PFSK-1 (cell line): ENCODE measurements around the gene DISP3.

Experiments
- FOXP2 ChIP-seq: optimal IDR thresholded peaks from 2 replicates; pipeline ENCODE3; 2011; ENCODE audit warnings: borderline replicate concordance, control low read depth, inconsistent platforms; ENCODE audit not compliant: insufficient read depth; ENCODE audit errors: extremely low read length, extremely low read depth
- POLR2AphosphoS5 ChIP-seq: IDR thresholded peaks from 2 replicates; pipeline ENCODE4 v1.6.1; 2012; ENCODE audit warnings: low read depth, mild to moderate bottlenecking, control low read depth, low read length, moderate library complexity
- SIN3A ChIP-seq: IDR thresholded peaks from 2 replicates; pipeline ENCODE4 v1.6.1; 2012; ENCODE audit warnings: mild to moderate bottlenecking, low read length, moderate library complexity, borderline replicate concordance; ENCODE audit not compliant: insufficient read depth
- TAF1 ChIP-seq: IDR thresholded peaks from 2 replicates; pipeline ENCODE4 v1.6.1; 2012; ENCODE audit warnings: low read length, control low read depth, borderline replicate concordance; ENCODE audit not compliant: insufficient read depth
- TF ChIP-seq, protein P1 (sequence below), 2 experiments: IDR thresholded peaks; 2 replicates each; pipeline versions ENCODE4 v1.6.1 to v1.8.0; 2011 to 2012; ENCODE audit warnings: low read depth in 2 of 2, low read length in 2 of 2, control low read depth in 1 of 2, inconsistent platforms in 1 of 2, mild to moderate bottlenecking in 1 of 2, moderate library complexity in 1 of 2; ENCODE audit not compliant: insufficient read depth in 1 of 2

Gene DISP3

GRCh38 chr1:11465307-11465706 lies 13.6 kb upstream of the DISP3 start:
- no peak for TF ChIP-seq SIN3A
- TF ChIP-seq POLR2AphosphoS5 = no peak
- no peak for TF ChIP-seq TAF1
- no peak for TF ChIP-seq FOXP2
- TF ChIP-seq, protein P1, sequence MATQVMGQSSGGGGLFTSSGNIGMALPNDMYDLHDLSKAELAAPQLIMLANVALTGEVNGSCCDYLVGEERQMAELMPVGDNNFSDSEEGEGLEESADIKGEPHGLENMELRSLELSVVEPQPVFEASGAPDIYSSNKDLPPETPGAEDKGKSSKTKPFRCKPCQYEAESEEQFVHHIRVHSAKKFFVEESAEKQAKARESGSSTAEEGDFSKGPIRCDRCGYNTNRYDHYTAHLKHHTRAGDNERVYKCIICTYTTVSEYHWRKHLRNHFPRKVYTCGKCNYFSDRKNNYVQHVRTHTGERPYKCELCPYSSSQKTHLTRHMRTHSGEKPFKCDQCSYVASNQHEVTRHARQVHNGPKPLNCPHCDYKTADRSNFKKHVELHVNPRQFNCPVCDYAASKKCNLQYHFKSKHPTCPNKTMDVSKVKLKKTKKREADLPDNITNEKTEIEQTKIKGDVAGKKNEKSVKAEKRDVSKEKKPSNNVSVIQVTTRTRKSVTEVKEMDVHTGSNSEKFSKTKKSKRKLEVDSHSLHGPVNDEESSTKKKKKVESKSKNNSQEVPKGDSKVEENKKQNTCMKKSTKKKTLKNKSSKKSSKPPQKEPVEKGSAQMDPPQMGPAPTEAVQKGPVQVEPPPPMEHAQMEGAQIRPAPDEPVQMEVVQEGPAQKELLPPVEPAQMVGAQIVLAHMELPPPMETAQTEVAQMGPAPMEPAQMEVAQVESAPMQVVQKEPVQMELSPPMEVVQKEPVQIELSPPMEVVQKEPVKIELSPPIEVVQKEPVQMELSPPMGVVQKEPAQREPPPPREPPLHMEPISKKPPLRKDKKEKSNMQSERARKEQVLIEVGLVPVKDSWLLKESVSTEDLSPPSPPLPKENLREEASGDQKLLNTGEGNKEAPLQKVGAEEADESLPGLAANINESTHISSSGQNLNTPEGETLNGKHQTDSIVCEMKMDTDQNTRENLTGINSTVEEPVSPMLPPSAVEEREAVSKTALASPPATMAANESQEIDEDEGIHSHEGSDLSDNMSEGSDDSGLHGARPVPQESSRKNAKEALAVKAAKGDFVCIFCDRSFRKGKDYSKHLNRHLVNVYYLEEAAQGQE (IDR thresholded peaks at IDR 0.05; ENCODE audit: insufficient read depth in 1 of 2, low read depth in 2 of 2, low read length in 2 of 2) = no peak

DNA sequence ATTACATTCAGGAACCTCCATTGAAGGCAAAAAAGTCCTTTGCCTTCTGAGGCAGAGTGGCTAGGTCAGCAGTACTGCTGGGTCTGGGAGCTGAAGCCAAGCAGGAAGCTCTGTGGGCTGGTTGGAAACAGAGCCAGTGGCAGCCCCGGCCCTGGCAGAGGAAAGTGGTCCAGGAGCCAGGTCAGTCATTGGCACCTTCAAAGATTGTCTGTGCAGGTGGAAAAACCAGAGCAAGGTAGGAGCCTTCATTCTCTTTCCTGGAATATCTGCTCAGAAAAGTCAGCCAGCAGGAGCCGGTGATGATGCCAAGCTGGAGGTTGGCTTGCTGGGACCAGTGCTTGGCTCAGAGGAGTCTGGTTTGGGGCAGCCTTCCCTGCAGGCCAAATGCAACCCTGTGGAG lies 12.5 kb upstream of the DISP3 start:
- TF ChIP-seq SIN3A (no peak), POLR2AphosphoS5 (no peak), TAF1 (no peak), FOXP2 (no peak)

GRCh38 chr1:11468878-11469277 lies 10.1 kb upstream of the DISP3 start:
- TF ChIP-seq FOXP2 = no peak
- TF ChIP-seq SIN3A = no peak
- TF ChIP-seq, protein P1 (IDR thresholded peaks at IDR 0.05; ENCODE audit: insufficient read depth in 1 of 2, low read depth in 2 of 2, low read length in 2 of 2) = no peak
- no peak for TF ChIP-seq POLR2AphosphoS5
- TF ChIP-seq TAF1 = no peak

GRCh38 chr1:11470912-11471311 lies 8.0 kb upstream of the DISP3 start:
- TF ChIP-seq FOXP2 (no peak), TAF1 (no peak)

GRCh38 chr1:11471473-11471872 lies 7.5 kb upstream of the DISP3 start:
- TF ChIP-seq POLR2AphosphoS5 (no peak), TAF1 (no peak), SIN3A (no peak), FOXP2 (no peak)
- TF ChIP-seq, protein P1 (IDR thresholded peaks at IDR 0.05; ENCODE audit: insufficient read depth in 1 of 2, low read depth in 2 of 2, low read length in 2 of 2) = no peak

DNA sequence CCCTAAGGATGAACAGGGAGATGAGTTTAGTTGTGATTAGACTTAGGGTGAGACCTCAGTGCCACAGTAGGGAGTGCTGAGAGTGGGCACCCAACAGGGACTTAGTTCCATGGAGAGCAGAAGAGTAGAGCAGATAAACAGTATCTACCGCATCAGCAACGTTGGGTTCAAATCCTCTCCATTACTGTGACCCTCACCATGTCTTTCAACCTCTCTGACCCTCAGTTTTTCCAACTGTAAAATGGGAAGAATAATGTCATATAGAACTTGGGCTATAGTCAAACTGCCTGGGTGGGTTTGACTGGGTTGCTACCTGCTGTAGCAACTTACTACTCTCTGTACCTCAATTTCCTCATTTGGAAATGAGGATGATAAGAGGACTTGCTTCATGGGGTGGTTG lies 6.7 kb upstream of the DISP3 start:
- TF ChIP-seq, protein P1 (IDR thresholded peaks at IDR 0.05; ENCODE audit: insufficient read depth in 1 of 2, low read depth in 2 of 2, low read length in 2 of 2) = no peak
- no peak for TF ChIP-seq POLR2AphosphoS5
- TF ChIP-seq TAF1 = no peak
- no peak for TF ChIP-seq FOXP2
- no peak for TF ChIP-seq SIN3A
